GM19099 (cell line): ENCODE results near the gene FXYD5.

Source experiments
- POLR2A ChIP-seq: IDR thresholded peaks from 3 replicates; pipeline ENCODE4 v1.6.1; 2011; ENCODE audit warnings: low read depth; ENCODE audit not compliant: insufficient read length; ENCODE audit errors: extremely low read depth

The FXYD5 gene

DNA sequence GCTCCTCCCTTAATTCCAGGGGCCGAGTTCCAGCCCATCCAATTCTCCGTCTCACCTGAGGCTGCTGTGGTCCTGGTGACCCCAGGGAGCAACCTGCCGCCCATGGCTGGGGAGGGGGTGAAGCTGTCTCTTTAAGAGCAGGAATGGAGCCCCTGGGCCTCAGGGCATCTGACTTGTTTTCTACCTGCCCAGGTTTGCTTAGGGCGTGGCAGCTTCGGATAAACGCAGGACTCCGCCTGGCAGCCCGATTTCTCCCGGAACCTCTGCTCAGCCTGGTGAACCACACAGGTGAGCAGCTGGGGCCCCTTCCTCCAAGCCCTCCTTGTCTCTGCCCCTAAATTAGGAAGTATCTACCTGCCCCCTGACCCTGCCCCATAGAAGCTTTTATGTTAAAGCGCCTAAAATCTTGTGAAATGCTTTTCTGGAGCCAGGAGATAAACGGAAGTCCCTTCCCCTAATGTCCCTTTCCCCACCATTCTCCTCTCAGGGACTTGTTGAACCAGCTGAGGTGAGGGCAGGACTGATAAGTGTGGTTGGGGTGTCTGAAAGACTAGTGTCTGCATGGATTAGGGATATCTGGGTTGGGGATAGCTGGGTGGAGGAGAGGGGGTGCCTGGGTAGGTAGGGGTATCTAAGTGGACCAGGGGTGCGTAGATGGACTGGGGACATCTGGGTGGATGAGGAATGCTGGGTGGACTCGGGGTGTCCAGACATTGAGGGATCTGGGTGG lies 38.3 kb upstream of the FXYD5 start:
- no peak for TF ChIP-seq POLR2A

DNA sequence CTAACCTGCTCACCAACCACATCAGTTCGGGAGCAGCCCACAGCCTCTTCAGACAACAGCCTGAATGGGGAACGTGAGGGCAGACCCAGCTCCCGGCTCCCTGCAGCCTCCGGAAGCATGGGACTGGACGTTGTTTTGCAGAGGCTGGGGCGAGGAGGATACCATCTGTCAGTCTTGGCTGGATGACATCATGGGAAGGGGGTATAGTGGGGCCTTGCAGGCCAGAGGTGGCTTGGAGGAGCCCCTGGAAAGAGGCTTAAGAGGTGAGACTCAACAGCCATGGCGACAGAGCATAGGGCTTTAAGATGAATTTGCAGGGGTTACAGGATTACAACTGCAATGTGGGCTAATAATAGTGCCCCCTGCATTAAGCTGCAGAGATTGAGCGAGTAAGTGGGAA lies 37.4 kb upstream of the FXYD5 start:
- TF ChIP-seq POLR2A, result no peak

DNA sequence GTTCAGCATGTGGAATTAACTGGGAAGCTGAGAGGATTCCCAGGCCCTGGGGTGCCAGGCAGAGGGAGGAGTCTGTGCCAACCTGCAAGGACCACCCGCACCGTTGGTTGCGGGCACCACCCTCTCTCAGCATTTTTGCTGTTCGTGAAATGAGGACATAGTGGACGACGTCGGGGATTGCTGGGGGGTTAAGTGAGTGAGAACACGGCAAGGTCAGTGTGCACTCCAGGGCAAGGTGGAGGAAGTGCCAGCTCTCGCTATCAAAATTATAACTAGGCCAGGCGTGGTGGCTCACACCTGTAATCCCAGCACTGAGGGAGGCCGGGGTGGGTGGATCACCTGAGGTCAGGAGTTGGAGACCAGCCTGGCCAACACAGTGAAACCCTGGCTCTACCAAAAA lies 36.7 kb upstream of the FXYD5 start:
- no peak for TF ChIP-seq POLR2A

DNA sequence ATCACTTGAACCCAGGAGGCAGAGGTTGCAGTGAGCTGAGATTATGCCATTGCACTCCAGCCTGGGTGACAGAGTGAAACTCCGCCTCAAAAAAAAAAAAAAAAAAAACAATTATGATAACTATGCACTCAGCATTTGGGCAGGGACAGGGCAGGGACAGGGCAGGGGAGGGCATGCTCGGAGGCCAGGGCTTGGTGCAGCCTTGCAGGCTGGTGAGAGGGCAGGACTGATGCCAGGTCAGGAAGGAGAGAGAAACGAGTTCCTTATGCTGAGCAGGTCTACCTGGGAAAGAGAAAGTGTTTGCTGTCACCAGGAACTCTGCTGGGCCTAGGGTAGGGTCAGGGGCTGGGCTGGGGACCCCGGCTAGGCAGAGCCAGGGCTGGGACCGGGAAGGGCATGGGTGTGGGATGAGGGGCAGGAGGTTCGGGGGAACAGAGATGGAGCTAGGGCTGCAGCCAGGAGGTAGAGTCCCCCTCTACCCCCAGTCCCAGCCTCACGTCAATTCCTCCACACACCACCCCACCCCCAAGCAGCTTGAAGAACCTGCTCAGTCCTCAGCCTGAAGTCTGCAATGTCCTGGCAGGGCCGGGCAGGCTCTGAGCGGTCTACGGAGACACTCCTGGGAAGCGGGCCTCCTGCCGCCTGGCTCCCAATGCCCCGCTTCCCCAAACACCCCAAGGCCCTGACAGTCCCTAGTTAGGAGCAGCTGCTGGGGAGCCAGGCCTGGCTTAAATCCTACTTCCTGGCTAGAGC lies 36.1 kb upstream of the FXYD5 start:
- TF ChIP-seq POLR2A, result no peak

DNA sequence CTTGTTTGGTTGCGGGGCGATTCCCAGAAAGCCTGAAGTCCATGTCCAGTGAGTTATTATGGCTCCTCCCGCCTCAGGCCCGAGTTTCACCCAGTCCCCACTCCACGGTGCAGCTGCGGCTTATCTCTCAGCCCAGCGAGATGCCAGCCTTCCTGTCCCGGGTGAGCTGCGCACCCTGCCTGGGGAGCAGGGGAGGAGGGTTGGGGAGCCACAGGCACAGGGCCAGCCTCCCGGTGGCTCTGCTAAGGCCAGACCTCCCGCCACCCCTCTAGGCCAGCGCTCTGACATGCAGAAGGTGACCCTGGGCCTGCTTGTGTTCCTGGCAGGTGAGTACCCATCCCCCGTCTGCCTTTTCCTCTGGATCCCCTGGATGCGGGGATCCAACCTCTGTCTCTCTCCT lies 35.4 kb upstream of the FXYD5 start:
- no peak for TF ChIP-seq POLR2A

DNA sequence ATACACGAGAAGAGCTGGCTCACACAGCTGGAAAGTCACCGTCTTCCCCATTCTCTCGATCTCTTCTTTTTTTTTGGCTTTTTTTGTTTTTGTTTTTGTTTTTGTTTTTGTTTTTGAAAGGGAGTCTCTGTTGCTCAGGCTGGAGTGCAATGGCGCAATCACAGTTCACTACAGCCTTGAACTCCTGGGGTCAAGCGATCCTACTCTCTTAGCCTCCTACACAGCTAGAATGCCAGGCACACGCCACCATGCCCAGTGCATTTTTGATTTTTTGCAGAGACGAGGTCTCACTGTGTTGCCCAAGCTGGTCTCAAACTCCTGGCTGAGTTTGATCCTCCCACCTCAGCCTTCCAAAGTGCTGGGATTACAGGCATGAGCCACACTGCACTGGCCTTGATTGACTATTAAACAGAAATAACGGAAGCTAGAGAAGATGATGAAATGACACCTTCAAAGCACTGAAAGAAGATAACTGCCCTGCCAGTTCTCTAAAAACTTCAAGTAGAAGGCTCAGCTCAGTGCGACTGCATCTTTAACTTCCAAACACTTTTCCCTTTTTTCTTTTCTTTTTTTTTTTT lies 34.9 kb upstream of the FXYD5 start:
- TF ChIP-seq POLR2A, result no peak

DNA sequence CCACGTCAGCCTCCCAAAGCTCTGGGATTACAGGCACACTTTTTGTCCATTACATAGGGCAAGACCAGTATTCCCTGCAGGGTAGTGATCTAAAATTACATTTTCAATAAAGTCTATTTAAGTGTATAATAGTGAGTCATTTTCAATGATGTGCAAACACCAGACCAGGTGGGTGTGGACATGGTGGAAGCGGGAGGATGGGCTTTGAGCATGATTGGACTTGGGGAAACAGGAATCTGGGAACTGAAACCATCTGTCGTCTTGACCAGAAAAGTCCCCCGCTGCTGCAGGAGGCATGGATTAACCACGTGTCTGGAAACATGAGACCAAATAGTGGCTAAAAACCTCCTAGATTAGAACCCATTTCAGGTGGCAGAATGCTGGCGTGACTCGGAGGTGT lies 34.0 kb upstream of the FXYD5 start:
- TF ChIP-seq POLR2A, result no peak

DNA sequence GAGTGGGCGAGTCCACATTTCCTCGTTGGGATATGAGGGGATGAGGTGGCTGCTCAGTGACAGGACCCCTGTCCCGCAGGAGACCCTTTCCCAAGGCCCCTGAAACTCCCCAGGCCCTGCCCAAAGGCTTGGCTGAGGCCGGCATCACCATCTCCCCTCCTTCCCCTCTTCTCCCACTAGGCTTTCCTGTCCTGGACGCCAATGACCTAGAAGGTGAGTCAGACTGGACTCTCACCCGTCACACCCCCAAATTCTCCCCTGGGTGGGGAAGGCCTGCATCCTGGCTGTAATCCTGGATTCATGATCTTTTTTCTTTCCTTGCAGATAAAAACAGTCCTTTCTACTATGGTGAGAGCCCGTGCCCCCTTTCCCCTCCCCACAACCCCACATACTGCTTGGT lies 33.6 kb upstream of the FXYD5 start:
- no peak for TF ChIP-seq POLR2A

DNA sequence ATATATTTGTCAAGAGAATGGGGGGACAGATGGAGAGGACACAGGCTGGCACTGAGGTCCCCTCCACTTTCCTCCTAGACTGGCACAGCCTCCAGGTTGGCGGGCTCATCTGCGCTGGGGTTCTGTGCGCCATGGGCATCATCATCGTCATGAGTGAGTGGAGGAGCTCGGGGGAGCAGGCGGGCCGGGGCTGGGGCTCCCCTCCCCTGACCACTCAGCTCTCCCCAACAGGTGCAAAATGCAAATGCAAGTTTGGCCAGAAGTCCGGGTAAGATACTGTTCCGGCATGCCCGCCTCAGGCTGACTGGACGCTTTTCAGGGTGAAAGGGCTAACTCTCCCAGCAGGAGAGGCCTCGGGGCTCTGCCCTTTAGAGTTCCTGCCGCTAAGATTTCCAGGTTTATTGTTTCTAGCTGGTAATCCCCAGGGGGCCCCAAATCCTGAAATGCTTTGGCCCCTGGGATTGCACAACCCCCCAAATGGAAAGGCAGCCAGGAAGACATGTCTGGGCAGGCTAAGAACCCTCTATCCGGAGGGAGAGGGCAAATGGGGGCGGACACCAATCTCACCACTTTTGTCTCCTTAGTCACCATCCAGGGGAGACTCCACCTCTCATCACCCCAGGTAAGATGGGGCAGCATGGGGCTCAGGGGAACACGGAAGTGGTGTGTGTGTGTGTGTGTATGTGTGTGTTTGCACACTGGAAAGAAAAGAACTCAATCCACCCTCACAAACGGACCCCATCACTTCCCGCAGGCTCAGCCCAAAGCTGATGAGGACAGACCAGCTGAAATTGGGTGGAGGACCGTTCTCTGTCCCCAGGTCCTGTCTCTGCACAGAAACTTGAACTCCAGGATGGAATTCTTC lies 31.6 kb upstream of the FXYD5 start:
- no peak for TF ChIP-seq POLR2A

DNA sequence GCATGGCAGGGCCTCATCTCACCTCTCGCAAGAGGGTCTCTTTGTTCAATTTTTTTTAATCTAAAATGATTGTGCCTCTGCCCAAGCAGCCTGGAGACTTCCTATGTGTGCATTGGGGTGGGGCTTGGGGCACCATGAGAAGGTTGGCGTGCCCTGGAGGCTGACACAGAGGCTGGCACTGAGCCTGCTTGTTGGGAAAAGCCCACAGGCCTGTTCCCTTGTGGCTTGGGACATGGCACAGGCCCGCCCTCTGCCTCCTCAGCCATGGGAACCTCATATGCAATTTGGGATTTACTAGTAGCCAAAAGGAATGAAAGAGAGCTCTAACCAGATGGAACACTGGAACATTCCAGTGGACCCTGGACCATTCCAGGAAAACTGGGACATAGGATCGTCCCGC lies 31.0 kb upstream of the FXYD5 start:
- no peak for TF ChIP-seq POLR2A

DNA sequence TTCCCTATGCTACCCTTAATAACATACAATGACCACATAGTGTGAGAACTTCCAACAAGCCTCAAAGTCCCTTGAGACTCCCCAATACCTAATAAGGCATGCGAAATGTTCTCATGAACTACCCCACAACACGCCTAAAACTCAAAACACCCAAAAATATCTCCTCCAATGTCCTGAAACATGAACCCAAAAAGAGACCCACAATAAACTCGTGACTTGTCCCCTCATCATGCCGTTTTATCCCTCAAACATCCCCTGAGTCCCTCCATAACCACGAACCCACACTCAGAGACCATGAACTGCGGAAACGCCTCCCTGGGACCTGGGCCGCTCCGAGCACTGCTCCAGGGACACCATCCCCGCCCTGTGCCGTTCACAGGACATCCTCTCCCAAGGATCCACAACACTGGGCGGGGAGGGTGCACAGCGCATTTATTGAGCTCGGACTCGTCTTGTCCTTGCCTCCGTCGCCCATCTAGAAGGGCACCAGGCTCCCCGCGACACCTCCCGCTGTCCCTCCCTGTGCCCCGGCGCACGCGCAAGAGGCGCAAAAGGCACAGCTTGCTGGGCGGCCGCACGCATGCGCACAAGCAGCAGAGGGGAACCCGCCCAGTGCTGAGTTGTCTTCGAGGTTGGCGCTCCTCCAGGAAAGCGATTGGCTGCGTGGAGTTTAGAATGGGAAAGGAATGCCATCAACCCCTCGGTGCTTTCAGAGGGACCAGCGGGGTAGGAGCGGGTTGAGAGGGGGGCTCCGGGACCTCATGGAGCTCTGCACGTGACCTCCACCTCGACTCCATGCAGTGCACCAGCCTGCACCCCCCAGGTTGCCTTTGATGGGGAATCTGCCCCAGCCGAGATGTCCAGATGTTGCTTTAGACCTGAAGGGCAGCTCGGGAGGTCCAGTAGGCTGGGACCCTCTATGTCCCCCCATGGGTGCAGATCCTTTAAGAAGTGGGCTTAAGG lies 30.2 kb upstream of the FXYD5 start:
- peak; percentile 71 for TF ChIP-seq POLR2A

DNA sequence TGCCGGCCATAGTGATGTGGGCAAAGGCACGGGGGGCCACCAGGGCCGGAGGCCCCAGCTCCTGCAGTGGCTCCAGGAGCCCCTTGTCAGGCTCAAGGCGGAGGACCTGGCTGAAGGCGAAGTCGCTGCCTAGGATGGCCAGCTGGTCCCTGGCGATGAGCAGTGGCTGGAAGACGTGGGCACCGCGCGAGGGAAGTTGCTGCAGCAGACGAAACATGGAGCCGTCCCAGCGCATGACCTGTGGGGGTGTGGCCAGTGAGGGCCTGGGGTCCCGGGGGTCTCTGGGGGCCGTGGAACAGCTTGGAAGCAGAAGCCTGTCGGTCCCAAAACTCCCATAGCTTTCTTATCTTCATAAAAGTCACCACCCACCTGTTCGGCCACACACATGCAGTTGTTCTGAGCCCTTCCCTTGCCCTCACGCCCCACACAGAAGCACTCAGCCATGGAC lies 29.2 kb upstream of the FXYD5 start:
- TF ChIP-seq POLR2A, result no peak

DNA sequence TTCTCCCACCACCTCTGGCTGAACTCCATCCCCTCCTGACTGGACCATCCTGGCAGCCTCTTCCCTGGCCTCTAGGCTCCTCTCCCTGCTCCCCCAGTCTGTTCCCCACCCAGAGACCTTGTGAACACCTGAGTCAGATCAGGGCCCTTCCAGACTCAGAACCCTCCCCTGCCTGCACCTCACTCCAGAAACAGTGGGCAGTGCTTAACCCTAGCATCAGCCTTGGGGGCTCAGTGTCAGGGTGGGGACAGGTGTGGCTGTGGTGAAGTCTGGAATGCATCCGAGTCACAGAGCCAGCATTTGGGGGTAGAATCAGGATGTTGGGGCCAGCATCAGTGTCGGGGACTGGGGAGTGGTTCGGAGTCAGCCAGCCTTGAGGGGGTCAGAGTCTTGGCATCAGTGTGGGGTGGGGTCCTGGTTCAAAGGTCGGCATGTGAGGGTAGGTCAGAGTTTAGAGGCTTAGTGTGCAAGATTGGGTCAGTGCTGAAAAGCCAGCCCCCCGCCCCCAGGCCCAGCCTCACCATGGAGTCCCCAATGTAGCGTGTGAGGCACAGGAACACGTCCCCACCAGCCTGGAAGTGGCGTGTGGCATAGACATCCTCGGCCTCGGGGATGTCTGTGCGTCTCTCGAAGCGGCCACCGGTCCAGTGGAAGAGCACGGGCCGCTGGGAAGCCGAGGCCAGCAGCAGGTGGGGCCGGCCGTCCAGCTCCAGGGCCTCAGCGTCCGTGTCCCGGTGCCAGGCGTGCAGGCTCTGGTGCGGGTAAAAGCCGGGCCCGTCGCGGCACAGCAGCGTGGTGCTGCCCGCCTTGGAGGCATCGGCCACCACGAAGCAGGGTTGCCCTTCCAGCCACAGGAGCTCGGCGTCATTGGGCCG lies 28.5 kb upstream of the FXYD5 start:
- TF ChIP-seq POLR2A, result no peak
